Inflammatory macrophage treated with lipopolysaccharide for 4 hours (primary cell): Measurements from ENCODE around the gene ITPR2.
"Not testable (repeated sequence)": the region's sequence is repeated elsewhere in the genome, so short reads cannot be mapped to it uniquely, and the experiment has no call there.

Experiments
- DNase-seq: peaks from one replicate; pipeline ENCODE4 v3.0.0-alpha.2; 2020

ITPR2 gene

GRCh38 chr12:26848156-26848825, 15.3 kb upstream of the ITPR2 start:
- no peak for DNase-seq

GRCh38 chr12:26847431-26847830, 14.4 kb upstream of the ITPR2 start:
- DNase-seq: no peak

GRCh38 chr12:26846416-26846815, 13.4 kb upstream of the ITPR2 start:
- DNase-seq: no peak

GRCh38 chr12:26845984-26846383, 13.0 kb upstream of the ITPR2 start:
- DNase-seq: no peak

- DNase-seq: no peak
Observed at GRCh38 chr12:26845057-26845666, 12.2 kb upstream of the ITPR2 start.

- DNase-seq: no peak
Observed at GRCh38 chr12:26843311-26843710, 10.3 kb upstream of the ITPR2 start.

GRCh38 chr12:26841085-26841484, 8.1 kb upstream of the ITPR2 start:
- DNase-seq: no peak

- DNase-seq: peak; percentile 59
Observed at GRCh38 chr12:26839512-26839911, 6.5 kb upstream of the ITPR2 start.

GRCh38 chr12:26838888-26839416, 6.0 kb upstream of the ITPR2 start:
- no peak for DNase-seq

- peak; percentile 16 for DNase-seq
Observed at GRCh38 chr12:26836201-26836600, 3.2 kb upstream of the ITPR2 start.

- not testable (repeated sequence) for DNase-seq
Observed at GRCh38 chr12:26834503-26835060, 1.6 kb upstream of the ITPR2 start.

GRCh38 chr12:26833743-26834490, 923 bp upstream of the ITPR2 start:
- peak; percentile 35 for DNase-seq

- DNase-seq: peak; percentile 92
Observed at GRCh38 chr12:26831951-26832821, 808 bp downstream of the ITPR2 start.

GRCh38 chr12:26830783-26831551, 2.0 kb downstream of the ITPR2 start:
- peak; percentile 25 for DNase-seq

GRCh38 chr12:26830363-26830762, 2.6 kb downstream of the ITPR2 start:
- DNase-seq: no peak

GRCh38 chr12:26828280-26829073, 4.5 kb downstream of the ITPR2 start:
- DNase-seq: no peak

GRCh38 chr12:26826437-26826836, 6.6 kb downstream of the ITPR2 start:
- no peak for DNase-seq

GRCh38 chr12:26825459-26826016, 7.5 kb downstream of the ITPR2 start:
- DNase-seq: no peak

GRCh38 chr12:26823390-26823789, 9.6 kb downstream of the ITPR2 start:
- DNase-seq: peak; percentile 20

GRCh38 chr12:26822026-26822425, 11.0 kb downstream of the ITPR2 start:
- DNase-seq: no peak
